EL (cell line): ENCODE results near the gene DPY19L3.
A peak's percentile ranks its signal among the peaks of the same experiment; 100 is the strongest.
"Not testable (repeated sequence)": the region's sequence is repeated elsewhere in the genome, so short reads cannot be mapped to it uniquely, and the experiment has no call there.

ENCODE experiments used
- DNase-seq: peaks from one replicate; pipeline ENCODE4 v3.0.0-alpha.2; 2016

Gene DPY19L3

DNA sequence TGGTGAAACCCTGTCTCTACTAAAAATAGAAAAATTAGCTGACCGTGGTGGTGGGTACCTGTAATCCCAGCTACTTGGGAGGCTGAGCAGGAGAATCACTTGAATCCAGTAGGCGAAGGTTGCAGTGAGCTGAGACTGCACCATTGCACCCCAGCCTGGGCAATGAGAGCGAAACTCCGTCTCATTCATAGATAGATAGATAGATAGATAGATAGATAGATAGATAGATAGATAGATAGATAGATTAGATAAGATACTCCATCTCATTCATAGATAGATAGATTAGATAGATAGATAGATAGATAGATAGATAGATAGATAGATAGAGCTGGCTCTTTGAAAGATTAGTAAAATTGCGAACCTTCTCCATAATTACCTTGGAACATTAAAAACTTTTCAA lies 42.0 kb downstream of the DPY19L3 start:
- DNase-seq = not testable (repeated sequence)

DNA sequence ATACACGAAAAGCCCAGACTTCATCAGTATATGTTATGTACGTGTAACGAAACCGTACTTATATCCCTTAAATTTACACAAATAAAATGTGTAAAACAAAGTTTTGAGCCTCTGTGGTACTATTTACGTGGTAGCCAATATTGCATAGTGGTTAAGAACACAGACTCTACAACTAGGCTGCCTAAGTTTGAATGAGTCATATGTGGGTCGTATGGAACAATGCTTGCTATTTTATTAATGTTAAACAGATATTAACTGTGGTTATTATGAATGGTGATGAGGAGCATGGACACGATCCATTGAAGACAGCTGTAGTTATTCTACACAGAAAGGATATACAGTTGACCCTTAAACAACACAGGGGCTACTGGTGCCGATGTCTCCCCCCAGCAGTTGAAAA lies 42.5 kb downstream of the DPY19L3 start:
- no peak for DNase-seq

DNA sequence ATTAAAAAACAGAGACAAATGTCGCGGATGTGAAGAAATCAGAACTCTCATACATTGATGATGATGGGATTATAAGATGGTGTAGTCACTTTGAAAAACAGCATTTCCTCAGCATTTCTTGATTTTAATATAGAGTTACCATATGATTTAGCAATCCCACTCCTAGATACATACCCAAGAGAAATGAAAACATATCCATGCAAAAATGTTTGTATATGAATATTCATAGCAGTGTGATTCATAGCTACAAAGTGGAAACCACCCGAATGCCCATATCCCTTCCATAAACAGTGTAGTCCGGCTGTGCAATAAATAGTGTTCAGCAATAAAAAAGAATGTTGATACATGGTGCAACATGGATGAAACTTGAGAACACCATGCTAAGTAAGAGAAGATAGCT lies 44.6 kb downstream of the DPY19L3 start:
- DNase-seq = no peak

DNA sequence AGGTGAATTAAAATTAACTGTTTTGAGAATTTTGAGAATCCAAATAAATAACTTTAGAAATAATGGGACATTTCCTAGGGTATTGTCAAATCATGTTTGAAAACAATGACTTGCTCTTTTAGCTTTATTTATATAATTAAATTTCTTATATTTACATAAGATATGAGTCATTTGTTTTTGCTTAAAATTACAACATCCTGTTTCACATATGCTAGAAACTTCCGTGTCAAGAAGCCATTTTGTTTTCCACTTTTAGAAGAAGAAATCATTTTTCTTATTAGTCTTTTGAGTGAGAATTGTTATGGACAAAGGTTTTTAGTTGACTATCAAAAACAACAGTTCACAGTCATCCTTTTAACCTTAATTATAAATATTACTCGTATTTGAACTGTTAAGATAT lies 48.2 kb downstream of the DPY19L3 start:
- DNase-seq = peak; percentile 2

DNA sequence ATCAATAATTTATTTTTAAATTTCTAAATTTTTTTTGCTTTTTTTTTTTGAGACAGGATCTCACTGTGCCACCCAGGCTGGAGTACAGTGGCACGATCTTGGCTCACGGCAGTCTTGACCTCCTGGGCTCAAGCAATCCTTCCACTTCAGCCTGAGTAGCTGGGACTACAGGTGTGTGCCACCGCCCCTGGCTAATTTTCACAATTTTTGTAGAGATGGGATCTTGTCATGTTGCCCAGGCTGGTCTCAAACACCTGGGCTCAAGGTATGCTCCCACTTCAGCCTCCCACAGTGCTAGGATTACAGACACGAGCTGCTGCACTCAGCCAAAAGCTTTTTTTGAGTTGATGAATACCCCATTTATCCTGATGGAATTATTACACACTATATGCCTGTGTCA lies 50.8 kb downstream of the DPY19L3 start:
- no peak for DNase-seq

DNA sequence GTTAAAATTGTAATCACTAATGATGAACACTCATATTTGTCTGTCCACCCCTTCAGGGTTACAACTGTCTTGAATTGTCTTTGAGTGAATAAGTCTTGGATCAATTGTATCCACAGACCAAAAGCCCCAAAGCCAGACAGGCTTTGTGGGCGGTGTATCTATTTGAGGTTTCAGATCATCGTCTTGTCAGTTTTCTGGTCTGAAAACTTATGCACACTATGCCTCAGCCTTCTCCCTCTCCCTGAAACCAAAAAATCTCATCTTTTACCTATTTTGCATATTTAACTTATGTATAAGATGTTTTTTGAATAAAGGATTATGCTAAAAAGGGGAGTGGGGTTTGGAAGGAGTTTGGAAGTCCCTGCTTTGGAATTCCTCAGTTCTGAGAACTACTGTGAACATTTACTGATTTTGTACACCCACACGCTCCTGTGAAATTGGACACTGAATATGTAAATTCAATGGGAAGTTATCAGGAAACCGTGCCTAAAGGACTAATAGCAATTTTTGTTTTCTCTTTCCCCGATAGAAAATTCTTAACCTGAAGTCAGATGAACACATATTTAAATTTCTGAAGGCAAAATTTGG lies 52.1 kb downstream of the DPY19L3 start:
- no peak for DNase-seq

DNA sequence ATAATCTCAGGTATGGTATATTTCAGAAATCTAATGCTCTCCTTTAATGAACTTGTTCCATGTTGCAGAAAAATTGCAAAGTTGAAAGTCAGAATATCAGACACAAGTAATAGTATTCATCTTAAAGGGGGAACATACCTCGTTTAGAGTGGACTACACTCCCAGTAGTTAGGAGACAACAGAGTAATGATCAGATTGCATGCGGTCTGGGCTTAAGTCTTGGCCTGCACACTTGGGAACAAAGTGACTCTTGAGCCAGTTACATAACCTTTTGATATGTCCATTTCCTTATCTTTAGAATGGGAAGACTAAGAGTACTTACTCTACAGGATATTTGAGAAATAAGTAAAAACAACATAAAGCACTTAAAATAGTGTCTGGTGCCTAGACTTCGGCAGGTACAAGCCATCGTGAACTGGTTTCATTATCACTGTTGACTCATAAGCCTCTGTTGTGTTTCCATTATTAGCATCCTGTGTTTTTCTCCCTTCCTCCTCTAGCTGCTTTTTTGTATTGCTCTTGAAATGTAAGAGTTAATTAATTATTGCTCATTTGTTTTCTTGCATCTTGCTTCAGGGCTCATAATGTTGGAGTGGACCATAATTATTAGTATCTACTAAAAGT lies 53.0 kb downstream of the DPY19L3 start:
- DNase-seq = no peak

DNA sequence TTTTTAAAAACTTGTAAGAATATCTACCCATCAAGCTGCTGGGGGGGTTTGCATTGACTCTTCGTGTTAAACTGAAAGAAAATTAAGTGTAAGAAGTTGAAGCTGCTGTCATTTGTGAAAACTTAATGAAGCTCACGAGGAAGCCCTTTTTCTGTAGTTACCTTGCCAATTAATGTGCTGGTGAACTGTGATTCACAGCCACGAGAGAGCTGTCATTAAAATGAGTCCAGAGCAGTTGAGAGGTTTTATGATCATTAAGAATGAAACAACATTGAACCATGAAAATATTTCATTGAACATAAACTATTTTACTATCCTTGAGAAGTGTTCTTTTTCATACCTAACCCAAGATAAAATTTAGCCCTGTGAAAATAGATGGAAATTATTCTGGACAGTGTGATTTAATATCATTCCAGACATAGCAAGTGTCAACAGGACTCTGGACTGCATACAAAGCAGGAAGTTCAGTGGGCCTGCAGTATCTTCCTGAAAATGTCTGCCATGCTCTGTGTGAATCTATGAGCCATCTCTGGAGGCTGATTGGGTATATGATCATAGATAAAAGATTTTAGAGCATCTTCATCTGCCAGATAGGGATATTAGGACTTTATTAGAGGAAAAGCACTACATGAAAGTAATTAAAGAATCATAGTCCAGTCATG lies 53.8 kb downstream of the DPY19L3 start:
- no peak for DNase-seq

DNA sequence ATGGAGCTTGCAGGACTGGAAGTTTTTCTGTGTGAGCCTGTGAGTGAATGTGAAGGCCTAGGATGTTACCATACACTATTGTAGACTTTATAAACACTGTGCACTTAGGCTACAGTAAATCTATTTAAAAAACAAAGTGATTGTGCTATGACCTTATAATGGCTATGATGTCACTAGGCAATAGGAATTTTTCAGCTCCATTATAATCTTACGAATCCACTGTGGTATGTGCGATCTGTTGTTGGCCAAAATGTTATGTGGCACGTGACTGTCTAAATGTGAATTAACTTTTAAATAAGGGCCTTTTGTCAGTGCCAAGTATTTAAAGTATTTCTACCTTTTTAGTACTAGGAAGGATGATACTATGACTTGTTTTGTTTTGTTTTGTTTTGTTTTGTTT lies 54.9 kb downstream of the DPY19L3 start:
- no peak for DNase-seq

DNA sequence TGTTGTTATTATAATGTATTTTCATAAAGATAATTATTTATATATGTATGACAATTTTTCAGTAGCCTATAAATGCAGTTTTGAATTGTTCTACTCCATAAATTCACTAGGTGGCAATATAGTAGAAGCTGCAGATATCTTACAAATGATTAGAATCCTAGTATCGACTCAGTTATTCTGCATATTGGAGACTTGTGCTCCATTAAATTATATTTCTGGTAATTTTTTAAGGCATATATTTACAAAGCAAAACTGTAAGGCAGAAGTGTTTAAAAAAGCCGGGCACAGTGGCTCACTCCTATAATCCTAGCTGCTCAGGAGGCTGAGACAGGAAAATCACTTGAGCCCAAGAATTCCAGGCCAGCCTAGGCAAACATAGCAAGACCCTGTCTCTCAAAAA lies 58.7 kb downstream of the DPY19L3 start:
- DNase-seq = no peak

DNA sequence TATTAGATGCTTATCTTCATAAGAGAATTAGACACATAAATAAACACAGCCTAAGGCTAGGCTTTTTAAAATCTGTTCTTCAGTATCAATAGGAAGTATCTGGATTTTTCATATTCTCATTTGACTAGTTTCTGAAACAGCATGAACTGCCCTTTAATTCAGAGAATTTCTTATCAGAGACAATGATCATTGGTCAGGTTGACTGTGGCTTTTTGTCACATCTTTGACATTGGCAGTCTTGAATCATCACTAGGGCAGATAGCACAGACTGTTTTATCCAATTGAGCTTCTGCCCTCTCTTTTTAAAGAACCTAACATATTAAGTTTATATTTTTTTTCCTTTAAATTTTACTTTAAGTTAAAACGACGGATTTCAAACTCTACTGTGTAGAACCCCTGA lies 59.6 kb downstream of the DPY19L3 start:
- DNase-seq = no peak

DNA sequence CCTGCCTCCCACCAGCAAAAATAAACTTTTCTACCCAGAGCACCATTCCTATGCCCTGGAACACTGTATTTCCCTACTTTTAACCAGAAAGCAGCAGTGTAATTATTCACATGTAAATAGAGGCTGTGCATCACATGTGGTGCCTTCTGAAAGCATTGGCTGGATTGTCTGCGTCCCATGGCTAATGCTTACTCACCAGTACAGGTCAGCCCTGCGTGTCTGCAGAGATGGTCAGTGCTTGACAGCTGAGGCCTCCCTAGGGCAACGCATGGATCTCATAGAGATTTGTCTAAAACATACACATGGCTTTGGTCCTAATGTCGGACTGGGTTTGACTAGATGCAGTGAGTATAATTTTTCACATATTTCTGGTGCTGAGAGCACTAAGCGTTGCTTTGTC lies 64.2 kb downstream of the DPY19L3 start:
- DNase-seq = peak; percentile 5

DNA sequence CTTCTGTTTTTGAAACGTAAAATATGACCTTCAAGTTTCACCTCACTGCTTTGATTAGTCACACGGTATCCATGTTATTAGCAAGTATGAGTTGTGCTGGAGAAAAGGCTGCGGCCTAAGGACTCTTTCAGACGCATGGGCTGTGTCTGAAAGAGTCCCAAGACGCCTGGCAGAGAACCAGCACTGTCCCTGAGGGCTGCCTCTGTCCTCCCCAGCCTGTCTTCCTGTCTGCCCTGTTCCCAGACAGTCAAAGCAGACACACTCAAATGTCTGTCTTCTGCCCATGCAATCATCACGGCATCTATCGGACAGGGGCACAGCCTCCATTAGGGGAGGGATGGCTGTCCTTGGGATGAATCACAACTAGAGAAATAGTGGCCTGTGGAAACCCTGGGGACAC lies 65.5 kb downstream of the DPY19L3 start:
- DNase-seq = no peak

DNA sequence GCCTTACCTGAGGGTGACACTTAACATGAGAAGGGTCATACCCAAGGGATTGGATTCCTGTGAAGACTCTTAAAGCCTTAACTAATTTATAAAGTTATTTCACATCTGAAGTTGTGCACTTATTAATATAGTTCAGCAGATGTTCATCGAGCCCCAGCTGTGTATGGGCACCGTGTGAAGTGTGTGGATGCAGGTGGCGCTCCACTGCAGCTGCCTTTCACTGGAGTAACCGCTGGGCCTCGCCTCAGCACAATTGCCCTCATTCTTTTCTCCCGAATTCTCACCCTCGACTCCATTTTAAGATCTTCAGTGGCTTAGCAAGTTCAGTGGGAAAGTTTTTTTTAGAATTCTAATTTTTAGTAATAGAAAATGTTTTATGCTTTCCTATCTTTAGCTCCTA lies 66.2 kb downstream of the DPY19L3 start:
- DNase-seq = no peak

DNA sequence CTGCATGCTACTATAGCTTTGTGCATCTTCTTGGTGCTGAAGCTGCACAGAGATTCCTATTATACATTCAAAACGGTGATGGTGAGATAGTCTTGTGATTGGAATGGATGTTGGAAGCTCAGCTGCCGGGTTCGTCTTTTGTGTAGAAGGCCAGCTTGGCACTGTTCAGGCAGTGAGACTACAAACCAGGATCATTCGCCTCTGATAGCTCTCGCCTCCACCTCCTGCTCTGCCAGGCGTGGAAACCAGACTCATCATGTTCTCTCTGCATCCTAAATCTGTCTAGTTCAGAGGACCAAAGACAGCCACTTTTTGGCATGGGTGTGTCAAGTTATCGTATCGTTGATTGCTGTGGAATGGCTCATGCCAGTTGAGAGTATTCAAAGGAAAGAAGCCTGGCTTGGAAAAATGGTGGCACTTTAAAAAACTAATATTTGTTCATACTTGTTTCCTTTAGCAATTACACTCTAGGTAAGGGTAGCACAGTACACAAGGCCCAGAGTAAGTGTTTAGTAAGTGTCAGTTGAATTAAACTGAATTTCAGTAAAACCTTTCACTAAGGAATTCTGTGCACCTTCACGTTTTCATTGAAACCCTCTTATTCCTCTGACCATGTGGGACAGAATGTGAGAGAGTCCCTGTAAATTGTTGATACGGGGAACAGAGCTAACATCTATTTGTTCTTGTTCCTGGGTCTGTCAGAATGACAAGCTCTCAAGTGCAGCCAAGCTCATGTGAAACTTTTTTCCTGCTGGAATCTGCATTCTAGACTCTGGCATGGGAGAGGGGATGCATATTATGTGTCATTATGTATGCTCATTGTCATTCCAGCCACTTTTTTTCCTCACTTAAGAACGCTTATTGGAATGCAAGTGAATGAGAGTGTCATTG lies 69.8 kb downstream of the DPY19L3 start:
- DNase-seq = no peak

DNA sequence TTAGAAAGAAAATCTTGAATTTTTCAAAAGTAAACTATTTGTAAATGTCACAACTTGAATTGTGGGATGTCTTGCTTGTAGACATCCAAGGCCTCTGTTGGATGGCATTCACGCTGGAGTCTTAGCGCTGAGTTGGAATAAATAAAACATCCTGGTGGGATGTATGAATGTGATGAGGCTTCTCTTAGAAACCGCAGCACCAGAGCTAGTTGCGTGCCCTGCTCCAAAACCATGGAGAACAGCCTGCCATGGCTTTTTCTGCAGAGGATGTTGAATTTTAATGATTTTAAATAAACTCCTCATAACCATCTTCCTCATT lies 70.4 kb downstream of the DPY19L3 start:
- DNase-seq = no peak

DNA sequence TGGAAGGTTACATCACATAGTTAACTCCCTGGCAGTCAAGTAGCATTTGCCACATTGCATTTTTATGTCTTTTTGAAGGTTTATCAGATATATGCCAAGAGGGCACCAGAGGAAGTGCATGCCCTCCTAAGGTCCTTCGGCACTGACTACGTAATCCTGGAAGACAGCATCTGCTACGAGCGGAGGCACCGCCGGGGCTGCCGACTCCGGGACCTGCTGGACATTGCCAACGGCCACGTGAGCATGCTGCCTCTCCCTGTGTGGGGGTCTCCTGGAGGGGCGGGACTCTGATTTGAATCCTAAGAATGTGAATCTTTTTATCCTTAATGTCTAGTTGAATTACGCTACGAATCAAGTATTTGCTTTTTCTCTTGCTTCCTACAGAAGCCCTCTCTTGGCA lies 74.8 kb downstream of the DPY19L3 start:
- DNase-seq = no peak

DNA sequence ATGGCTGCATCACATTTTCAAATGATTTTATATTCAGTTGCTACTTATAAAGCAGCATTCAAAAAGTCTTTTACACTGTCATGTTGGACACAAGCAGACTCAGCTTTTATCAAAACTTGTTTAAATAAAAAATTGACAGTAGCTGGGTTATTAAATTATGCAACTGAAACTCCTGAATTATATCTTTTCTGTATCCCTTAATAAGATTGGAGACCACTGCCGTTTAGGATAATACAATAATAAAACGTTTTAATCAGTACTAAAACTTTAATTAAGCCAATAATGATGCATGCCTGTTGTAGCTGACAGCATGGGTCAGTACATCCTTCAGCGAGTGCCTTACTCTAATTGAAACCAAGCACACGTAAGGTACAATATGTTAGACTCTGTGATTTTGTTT lies 78.0 kb downstream of the DPY19L3 start:
- DNase-seq = no peak

DNA sequence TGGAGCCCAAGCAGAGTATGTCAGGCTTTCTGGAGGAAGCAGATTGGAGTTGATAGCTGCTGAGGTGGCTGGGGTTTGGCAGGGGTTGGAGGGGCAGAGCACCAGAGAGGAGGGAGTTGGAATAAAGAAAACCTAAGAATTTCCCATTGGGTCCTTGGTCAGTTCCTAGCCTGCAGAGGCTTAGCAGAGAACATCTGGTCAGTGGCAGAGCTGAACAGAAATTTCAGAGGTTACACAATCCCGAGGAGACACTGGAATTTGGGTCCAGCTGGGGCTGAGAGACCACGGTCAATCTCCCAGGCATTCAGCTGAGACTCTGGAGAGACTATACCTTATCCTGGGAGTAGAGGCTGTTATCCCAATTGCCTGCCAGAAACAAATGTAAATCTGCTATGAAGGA lies 84.4 kb downstream of the DPY19L3 start:
- DNase-seq = peak; percentile 6

DNA sequence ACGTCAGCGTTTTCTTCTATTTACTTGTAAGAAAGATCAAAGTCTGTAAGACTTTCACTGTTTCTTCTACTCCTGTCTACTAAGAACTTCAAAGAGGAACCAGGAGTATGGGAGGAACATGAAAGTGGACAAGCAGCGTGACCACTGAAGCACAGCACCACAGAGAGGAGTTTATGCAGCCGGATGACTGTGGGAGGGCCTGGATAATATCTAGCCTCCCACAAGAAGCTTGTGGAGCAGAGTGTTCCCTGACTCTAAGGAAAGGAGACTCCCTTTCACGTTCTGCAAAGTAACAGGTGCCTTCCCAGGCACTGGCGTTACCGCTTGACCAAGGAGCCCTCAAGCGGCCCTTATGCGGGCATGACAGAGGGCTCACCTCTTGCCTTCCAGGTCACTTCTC lies 91.8 kb downstream of the DPY19L3 start:
- no peak for DNase-seq

DNA sequence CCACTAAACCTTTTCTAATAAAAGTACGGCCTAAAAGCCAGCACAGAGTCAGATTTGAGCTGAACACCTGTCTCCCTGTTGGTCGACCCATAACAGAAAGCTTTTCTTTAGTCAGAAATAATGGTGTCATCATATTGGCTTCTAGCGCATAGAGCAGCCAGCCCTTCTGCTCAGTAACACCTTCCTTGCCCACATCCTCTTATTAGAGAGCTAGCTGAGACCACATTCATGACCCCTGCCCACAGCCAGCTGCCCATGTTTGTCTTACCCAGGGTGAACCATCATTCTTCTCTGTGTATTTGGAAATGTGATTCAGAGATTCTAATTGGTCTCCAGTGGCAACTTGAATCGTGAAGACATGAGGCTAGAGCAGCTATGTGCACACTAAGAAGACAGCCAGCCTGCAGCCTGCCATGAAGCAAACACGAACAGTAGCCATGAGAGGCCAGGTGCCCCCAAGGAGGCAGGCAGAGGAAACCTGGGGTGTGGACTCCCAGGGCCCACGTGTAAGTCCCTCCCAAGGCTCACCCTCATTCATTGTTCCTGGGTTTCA lies 93.2 kb downstream of the DPY19L3 start:
- peak; percentile 1 for DNase-seq

DNA sequence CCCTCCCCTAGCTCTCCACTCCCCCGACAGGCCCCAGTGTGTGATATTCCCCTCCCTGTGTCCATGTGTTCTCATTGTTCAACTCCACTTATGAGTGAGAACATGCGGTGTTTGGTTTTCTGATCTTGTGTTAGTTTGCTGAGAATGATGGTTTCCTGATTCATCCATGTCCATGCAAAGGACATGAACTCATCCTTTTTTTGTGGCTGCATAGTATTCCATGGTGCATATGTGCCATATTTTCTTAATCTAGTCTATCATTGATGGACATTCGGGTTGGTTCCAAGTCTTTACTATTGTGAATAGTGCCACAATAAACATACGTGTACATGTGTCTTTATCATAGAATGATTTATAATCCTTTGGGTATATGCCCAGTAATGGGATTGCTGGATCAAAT lies 106.9 kb downstream of the DPY19L3 start:
- not testable (repeated sequence) for DNase-seq

DNA sequence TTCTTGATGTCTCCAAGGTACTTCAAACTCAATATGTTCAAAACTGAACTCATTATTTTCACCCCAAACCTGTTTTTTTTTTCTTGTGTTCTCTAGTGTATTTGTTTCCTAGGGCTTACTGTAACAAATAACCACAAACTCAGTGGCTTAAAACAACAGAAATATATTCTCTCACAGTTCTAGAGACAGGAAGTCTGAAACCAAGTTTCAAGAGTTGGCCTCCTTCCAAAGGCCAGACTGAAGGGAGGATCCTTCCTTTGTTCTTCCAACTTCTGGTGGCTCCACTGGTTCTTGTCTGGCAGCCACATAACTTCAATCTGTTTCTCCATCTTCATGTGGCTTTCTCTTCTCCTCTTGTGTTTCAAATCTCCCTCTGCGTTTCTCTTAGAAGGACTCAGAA lies 113.5 kb downstream of the DPY19L3 start:
- peak; percentile 2 for DNase-seq

DNA sequence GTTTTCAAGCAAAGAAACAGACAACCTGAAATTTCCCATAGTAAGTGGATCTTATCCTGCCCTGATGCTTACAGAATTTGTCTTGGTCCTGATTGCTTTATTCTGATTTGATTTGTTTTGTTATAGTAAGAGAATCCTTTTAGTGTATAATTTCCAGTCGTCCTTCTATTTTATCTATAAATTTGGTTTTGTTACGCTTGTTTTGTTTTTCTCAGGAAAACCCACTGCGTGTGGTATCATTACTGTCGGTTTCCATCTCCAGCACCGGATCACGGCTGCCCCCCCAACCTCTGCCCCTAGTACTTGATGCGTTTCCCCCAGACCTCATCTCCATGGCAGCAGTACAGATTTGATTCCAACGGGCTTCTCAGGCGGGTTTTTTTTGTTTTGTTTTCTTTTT lies 117.4 kb downstream of the DPY19L3 start:
- no peak for DNase-seq
